PFSK-1 (cell line): Measurements from ENCODE around the gene AMELX.

Experiments used
- FOXP2 ChIP-seq: optimal IDR thresholded peaks from 2 replicates; pipeline ENCODE3; 2011; ENCODE audit warnings: borderline replicate concordance, control low read depth, inconsistent platforms; ENCODE audit not compliant: insufficient read depth; ENCODE audit errors: extremely low read length, extremely low read depth
- POLR2AphosphoS5 ChIP-seq: IDR thresholded peaks from 2 replicates; pipeline ENCODE4 v1.6.1; 2012; ENCODE audit warnings: low read depth, mild to moderate bottlenecking, control low read depth, low read length, moderate library complexity
- REST ChIP-seq, 2 experiments: IDR thresholded peaks; 2 replicates each; pipeline versions ENCODE4 v1.6.1 to v1.8.0; 2011 to 2012; ENCODE audit warnings: low read depth in 2 of 2, low read length in 2 of 2, control low read depth in 1 of 2, inconsistent platforms in 1 of 2, mild to moderate bottlenecking in 1 of 2, moderate library complexity in 1 of 2; ENCODE audit not compliant: insufficient read depth in 1 of 2
- SIN3A ChIP-seq: IDR thresholded peaks from 2 replicates; pipeline ENCODE4 v1.6.1; 2012; ENCODE audit warnings: mild to moderate bottlenecking, low read length, moderate library complexity, borderline replicate concordance; ENCODE audit not compliant: insufficient read depth
- TAF1 ChIP-seq: IDR thresholded peaks from 2 replicates; pipeline ENCODE4 v1.6.1; 2012; ENCODE audit warnings: low read length, control low read depth, borderline replicate concordance; ENCODE audit not compliant: insufficient read depth

DNA sequence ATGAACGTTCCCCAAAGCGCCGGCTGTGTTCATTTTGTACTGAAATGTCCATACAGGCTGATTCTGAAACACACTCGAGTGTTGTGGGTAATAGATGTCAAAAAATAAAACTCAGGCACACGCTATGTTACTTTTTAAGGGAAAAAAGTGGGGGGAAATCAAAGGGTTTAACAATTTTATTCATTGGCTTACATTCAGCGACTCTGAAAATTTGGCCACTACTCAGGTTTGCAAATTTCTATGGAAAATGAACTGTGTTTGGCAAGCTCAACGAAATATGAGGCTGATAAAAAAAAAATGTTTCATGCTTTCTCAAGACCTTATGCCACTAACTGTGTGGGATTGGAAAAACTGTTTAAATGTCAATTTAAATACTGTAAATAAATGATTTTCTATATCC lies 18.5 kb downstream of the AMELX start:
- TF ChIP-seq REST (IDR thresholded peaks at IDR 0.05; ENCODE audit: insufficient read depth in 1 of 2, low read depth in 2 of 2, low read length in 2 of 2), result no peak
- no peak for TF ChIP-seq POLR2AphosphoS5
- TF ChIP-seq TAF1, result no peak
- TF ChIP-seq FOXP2, result no peak
- no peak for TF ChIP-seq SIN3A
